Measurements from ENCODE around the gene MAPK12.

MAPK12 gene

DNA sequence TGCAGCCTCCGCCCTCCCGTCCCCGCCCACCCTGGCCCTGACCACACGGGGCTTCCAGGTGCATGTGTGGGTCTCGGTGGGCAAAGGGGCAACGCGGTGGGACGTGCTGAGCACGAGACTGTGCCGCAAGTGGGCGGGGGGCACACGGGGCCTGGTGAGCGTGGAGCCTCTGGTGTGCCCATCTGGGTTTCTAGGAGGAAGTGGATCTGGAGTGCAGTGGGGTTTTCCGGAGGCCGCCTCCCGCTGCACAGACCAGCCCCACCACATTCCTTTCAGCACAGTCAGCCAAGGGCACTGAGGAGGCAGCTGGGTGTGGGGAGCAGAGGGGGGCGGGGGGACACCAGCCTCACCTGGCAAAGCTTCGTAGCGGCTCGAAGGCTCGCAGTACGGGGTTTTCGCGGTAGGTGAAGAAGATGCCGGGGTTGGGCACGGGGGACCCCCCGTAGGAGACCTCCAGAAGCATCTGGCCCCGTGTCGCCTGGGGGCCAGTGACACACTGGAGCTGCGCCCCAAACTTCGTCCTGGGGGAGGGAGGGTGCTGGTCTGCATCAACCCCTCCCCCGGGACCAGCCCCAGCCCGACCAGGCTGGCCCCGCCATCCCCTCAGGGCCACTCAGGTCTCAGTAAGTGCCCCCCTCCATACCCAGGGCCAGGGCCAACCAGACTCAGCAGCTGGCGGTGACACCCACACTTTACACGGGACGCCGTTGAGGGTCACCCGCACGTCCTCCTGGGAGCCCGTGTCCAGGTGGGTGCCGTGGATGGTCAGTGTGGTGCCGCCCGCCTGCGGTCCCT lies 21.1 kb upstream of the MAPK12 start:
- TF ChIP-seq, protein P1, sequence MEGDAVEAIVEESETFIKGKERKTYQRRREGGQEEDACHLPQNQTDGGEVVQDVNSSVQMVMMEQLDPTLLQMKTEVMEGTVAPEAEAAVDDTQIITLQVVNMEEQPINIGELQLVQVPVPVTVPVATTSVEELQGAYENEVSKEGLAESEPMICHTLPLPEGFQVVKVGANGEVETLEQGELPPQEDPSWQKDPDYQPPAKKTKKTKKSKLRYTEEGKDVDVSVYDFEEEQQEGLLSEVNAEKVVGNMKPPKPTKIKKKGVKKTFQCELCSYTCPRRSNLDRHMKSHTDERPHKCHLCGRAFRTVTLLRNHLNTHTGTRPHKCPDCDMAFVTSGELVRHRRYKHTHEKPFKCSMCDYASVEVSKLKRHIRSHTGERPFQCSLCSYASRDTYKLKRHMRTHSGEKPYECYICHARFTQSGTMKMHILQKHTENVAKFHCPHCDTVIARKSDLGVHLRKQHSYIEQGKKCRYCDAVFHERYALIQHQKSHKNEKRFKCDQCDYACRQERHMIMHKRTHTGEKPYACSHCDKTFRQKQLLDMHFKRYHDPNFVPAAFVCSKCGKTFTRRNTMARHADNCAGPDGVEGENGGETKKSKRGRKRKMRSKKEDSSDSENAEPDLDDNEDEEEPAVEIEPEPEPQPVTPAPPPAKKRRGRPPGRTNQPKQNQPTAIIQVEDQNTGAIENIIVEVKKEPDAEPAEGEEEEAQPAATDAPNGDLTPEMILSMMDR (IDR thresholded peaks at IDR 0.05) = no peak

DNA sequence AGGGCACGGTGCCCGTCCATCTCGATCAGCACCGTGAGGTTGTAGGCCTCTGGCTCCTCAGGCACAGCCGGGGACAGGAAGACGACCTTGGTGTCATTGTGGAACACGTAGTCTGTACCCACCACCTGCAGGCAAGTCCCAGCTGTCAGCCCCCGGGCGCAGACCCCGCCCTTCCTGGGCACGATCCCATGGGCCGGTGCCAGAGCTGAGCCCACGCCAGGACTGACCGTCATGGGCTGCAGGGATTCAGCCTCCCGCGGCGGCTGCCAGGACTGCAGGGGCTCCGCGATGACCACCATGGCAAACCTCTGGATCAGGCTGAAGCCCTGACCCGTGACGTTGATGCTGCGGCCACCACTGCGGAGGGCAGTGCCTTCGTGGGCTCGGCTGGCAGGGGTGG lies 20.5 kb upstream of the MAPK12 start:
- TF ChIP-seq, protein P1 (IDR thresholded peaks at IDR 0.05) = no peak

DNA sequence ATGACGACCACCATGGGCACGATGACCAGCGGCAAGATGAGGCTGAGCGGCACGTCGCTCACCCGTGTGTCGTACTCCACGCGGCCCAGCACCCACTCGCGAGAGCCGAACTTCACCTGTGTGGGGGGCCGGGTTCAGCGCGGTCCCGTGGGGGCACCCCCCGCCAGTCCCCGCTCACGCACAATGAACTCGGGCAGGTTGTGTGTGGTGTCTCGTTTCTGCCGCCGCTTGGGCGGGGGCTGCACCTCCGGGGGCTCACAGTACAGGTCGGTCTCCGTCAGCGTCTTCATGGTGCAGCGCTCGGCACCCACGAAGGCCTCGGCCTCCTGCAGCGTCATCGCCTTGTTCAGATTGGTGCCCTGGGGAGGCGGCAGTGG lies 19.9 kb upstream of the MAPK12 start:
- TF ChIP-seq, protein P1 (IDR thresholded peaks at IDR 0.05) = no peak

DNA sequence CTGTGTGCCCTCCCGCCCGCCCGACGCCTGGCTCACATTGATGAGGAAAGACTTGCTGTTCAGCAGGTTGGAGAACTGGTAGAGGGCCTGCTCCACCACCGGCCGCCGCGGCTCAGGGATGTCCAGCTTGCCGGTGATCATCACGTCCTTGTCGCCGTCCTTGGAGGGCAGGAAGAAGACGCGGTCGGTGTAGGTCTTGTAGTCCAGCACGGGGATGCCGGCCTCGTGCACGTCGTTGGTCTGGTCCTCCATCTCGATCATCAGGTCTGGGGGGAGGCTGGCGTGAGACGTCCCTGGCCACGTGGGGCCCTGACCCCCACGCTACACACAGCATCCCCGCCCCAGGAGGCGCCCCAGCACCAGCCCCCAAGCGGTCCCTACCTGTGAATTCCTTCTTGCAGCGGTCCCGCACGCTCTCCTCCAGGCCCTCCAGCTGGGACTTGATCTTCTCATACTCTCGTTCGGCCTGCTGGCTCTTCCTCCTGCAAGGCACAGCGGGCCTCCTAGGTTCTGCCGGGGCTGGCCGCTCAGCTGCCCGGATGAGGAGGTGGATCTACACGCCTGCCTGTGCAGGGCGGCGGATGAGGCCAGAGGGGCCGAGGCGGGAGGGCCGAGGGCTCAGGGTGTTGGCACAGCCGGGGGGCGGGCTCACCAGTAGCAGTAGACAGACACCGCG lies 19.4 kb upstream of the MAPK12 start:
- TF ChIP-seq, protein P1 (IDR thresholded peaks at IDR 0.05) = no peak

DNA sequence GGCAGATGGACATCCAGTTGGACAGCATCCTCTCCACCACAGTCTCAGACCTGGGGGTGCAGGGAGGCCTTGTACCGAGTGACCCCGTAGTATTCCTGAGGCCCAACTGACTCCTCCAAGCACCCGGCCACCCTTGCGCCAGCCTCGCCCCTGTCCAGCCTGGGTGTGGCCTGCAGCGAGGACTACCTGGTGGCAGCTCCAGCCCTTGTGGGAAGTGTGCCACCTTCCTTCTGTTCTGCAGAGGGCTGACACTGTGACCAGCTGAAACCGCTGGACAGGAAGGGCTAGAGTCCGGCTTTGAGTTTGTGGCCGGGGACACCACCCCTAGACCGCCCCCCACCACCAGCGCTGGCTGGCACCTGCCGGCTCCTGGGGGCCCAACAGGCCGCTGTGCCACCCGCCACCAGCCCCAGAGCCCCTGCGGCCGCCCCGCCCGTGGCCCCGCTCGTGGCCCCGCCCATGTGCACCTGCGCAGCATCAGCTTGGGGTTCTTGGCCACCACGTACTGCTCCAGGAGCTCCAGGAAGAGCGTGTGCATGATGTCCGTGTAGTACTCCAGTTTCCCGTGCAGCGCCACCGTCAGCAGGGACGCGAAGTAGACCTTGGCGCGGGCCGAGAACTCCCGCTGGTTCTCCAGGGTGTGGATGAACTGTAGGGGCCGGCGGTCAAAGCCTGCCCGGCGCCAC lies 18.7 kb upstream of the MAPK12 start:
- TF ChIP-seq, protein P1 (IDR thresholded peaks at IDR 0.05) = no peak

DNA sequence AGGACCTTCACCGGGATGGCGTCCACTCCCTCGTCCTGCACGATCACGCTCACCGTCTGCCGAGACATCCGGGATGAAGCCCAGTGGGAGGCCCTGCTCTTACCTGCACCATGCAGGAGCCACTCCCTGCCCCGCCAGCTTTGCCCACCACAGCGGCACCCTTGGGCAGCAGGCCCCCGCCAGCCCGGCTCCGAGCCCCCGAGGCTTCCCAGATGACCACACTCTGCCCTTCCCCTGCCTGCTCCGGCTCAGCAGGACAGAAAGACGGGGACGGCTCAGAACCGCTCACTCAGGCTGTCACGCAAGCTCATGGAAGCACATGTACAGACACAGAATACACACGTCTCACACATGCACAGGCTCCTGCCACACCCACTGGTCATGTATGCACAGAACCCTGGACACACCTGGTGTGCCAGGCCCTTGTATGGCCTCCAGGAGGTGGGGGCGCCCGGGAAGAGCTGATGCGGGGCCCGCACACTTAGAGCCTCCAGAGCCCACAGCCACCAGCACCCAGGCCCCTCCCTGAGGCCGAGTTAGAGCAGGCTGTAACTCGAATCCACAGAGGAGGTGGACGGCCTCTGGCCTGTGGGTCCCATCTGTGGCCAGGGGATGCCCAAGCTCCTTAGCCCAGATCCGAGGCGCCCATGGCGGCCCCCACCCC lies 17.6 kb upstream of the MAPK12 start:
- TF ChIP-seq, protein P1 (IDR thresholded peaks at IDR 0.05) = no peak

DNA sequence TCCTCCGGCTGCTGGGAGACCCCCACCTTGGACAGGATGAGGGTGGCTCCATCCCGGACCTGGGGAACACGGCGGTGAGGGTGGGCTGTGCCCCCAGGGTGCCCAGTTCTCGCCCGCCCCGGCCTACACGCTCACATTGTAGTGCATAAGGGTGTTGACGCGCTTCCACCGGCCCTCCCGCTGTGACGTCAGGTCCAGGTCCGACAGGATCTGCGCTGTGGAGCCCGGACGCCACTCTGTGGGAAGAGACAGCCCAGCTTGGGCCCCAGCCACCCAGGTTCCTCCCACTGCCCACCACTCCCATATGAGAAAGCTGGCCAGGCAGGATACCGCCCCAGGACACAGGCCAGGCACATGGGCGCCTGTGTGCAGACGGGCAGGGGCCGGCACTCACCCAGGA lies 17.0 kb upstream of the MAPK12 start:
- TF ChIP-seq, protein P1 (IDR thresholded peaks at IDR 0.05) = no peak

All from LNCAP (cell line).